CD4-positive, alpha-beta T cell (primary cell): Measurements from ENCODE around the gene BLZF1. TPM values are rescaled to one million over a fixed set of nuclear protein-coding genes. Genes with fewer than 3 reads are reported as not detected.

Experiments used
- ATAC-seq: fragments of 200-7000 bp; cut with Tn5 transposase; one replicate; pipeline ENCODE4 v1.10.0; 2022; ENCODE audit warnings: mild to moderate bottlenecking; ENCODE audit not compliant: poor library complexity
- CTCF ChIA-PET: fragments of 350-600 bp; sonication (Branson Sonifier 250); formaldehyde crosslinking; loops from one replicate; lab custom pipeline; 2021; ENCODE audit warnings: antibody characterized with exemption, inconsistent platforms; lab: Charles Lee
- POLR2A ChIA-PET: fragments of 350-600 bp; sonication (Branson Sonifier 250); formaldehyde crosslinking; loops from one replicate; lab custom pipeline; 2021; ENCODE audit warnings: antibody characterized with exemption, inconsistent platforms; lab: Charles Lee
- DNase-seq, 14 experiments: peaks; one replicate each; pipeline ENCODE4 v3.0.0-alpha.2; 2013 to 2020; ENCODE audit warnings: mixed read lengths in 2 of 14
- H3K27ac ChIP-seq, 2 donors: one replicate each; pipeline versions ENCODE4 v1.5.1 to v1.7.0; 2013; ENCODE audit warnings: low read length in 2 of 2, low read depth in 1 of 2, mild to moderate bottlenecking in 1 of 2
- H3K27me3 ChIP-seq, 2 experiments: 1 replicate in 1 of 2; 2 replicates in 1 of 2; pipeline versions ENCODE4 v1.6.1 to v1.7.0; 2013; ENCODE audit warnings: low read length in 2 of 2, control low read depth in 1 of 2, mild to moderate bottlenecking in 1 of 2, moderate library complexity in 1 of 2; ENCODE audit not compliant: insufficient read depth in 2 of 2, control insufficient read depth in 1 of 2
- H3K36me3 ChIP-seq: one replicate; pipeline ENCODE4 v1.6.1; 2013; ENCODE audit warnings: low read length, control low read depth; ENCODE audit not compliant: insufficient read depth
- H3K4me1 ChIP-seq: one replicate; pipeline ENCODE4 v1.6.1; 2013; ENCODE audit warnings: low read length, control low read depth; ENCODE audit not compliant: insufficient read depth
- H3K4me3 ChIP-seq: one replicate; pipeline ENCODE4 v1.5.1; 2013; ENCODE audit warnings: mild to moderate bottlenecking, low read length, moderate library complexity
- H3K9me3 ChIP-seq, 2 experiments: 1 replicate in 1 of 2; 2 replicates in 1 of 2; pipeline versions ENCODE4 v1.6.1 to v1.7.0; 2013; ENCODE audit warnings: low read length in 2 of 2, mild to moderate bottlenecking in 2 of 2, control low read depth in 1 of 2, moderate library complexity in 1 of 2; ENCODE audit not compliant: control insufficient read depth in 1 of 2, insufficient read depth in 1 of 2
- H3K27ac Mint-ChIP-seq: one replicate; pipeline ENCODE4 v1.8.0; 2020; ENCODE audit warnings: mixed read lengths
- H3K27me3 Mint-ChIP-seq: one replicate; pipeline ENCODE4 v1.8.0; 2021; ENCODE audit warnings: mixed read lengths
- H3K36me3 Mint-ChIP-seq: one replicate; pipeline ENCODE4 v1.8.0; 2021; ENCODE audit warnings: low read depth, mixed read lengths
- H3K4me1 Mint-ChIP-seq: one replicate; pipeline ENCODE4 v1.8.0; 2021; ENCODE audit warnings: low read depth, mixed read lengths
- H3K4me3 Mint-ChIP-seq: one replicate; pipeline ENCODE4 v1.8.0; 2020; ENCODE audit warnings: mild to moderate bottlenecking, mixed read lengths
- H3K9me3 Mint-ChIP-seq: one replicate; pipeline ENCODE4 v1.8.0; 2020; ENCODE audit warnings: mixed read lengths
- CTCF ChIP-seq: fragments of 200-600 bp; IDR thresholded peaks from one replicate; pipeline ENCODE4 v1.8.0; 2022; ENCODE audit warnings: antibody characterized with exemption, mild to moderate bottlenecking
- intact Hi-C, 2 experiments: fragments of 100-400 bp; cut with DNase I in 1 of 2; cut with micrococcal nuclease in 1 of 2; formaldehyde crosslinking; loops; one replicate each; pipeline versions ENCODE4 v1.15.1 to v1.9.0; 2023 to 2025; cut with DNase I, micrococcal nuclease
- total RNA-seq, 174 experiments: library from RNA in 2 of 174; stranded (reverse) in 2 of 174; gene quantifications; one replicate each; pipeline ENCODE4 v1.2.3 and lab custom pipeline; 2021 to 2026

BLZF1 gene
- total RNA-seq, 2 experiments from 2014 or later, result 10.0 to 10.6 TPM

- ChIA-PET CTCF (no interaction called here), POLR2A (no interaction called here)
- Mint-ChIP-seq H3K4me3 (no peak overlapping the region), H3K4me1 (no peaks in the 10 kb centered on the region), H3K9me3 (no peaks in the 10 kb centered on the region), H3K27me3 (no peaks in the 10 kb centered on the region), H3K36me3 (no peaks in the 10 kb centered on the region), H3K27ac (no peak overlapping the region)
- Histone ChIP-seq H3K4me3 (no peak overlapping the region), H3K36me3 (no peaks in the 10 kb centered on the region), H3K9me3 (peaks cover 0 to 3% of the 10 kb centered on the region in 2 experiments), H3K4me1 (no peaks in the 10 kb centered on the region), H3K27ac (no peak overlapping the region), H3K27me3 (no peaks in the 10 kb centered on the region)
- no peak for DNase-seq
- ATAC-seq, result no peak
- intact Hi-C loops, result loop anchor here (5.0 to 10.0 kb wide), 2 partner anchors 239 to 1261 kb away; partner anchors contain the start of gene ATP1B1 (in 1 of the 2)
- no peak for TF ChIP-seq CTCF
Measured at GRCh38 chr1:169346036-169346589, 21.9 kb upstream of the BLZF1 start.

GRCh38 chr1:169347688-169348382 is 20.2 kb upstream of the BLZF1 start:
- Mint-ChIP-seq H3K4me3 (no peak overlapping the region), H3K36me3 (no peaks in the 10 kb centered on the region), H3K4me1 (no peaks in the 10 kb centered on the region), H3K9me3 (peaks cover 2% of the 10 kb centered on the region), H3K27me3 (no peaks in the 10 kb centered on the region), H3K27ac (no peak overlapping the region)
- no peaks in the 10 kb centered on the region for H3K27me3 ChIP-seq
- no peak overlapping the region for H3K4me3 ChIP-seq
- ATAC-seq (no peak), DNase-seq (no peak)
- H3K36me3 ChIP-seq, result no peaks in the 10 kb centered on the region
- POLR2A ChIA-PET, result interaction anchor here (1.0 to 1.5 kb wide), 3 partner anchors 9 to 1006 kb away, joined by 3 to 10 read pairs (median 4); no protein-coding TSS in a partner anchor
- H3K4me1 ChIP-seq, result no peaks in the 10 kb centered on the region
- no peak for TF ChIP-seq CTCF
- H3K27ac ChIP-seq, result no peak overlapping the region
- intact Hi-C loops, result loop anchor here (1.0 to 10.0 kb wide), 8 partner anchors 241 to 1263 kb away; partner anchors contain the start of gene ATP1B1 (in 1 of the 2)
- no peaks in the 10 kb centered on the region for H3K9me3 ChIP-seq
- CTCF ChIA-PET, result interaction anchor here (0.6 to 3.0 kb wide), 14 partner anchors 12 to 1841 kb away, joined by 3 to 20 read pairs (median 3); partner anchors contain the start of genes BLZF1 and NME7

- Histone ChIP-seq H3K36me3 (no peaks in the 10 kb centered on the region), H3K27me3 (no peaks in the 10 kb centered on the region), H3K9me3 (no peaks in the 10 kb centered on the region), H3K27ac (no peak overlapping the region), H3K4me3 (no peak overlapping the region), H3K4me1 (no peaks in the 10 kb centered on the region)
- intact Hi-C loops, result loop anchor here (1.0 to 10.0 kb wide), 8 partner anchors 241 to 1264 kb away; partner anchors contain the start of gene ATP1B1 (in 1 of the 2)
- CTCF ChIA-PET, result interaction anchor here (0.6 to 3.0 kb wide), 15 partner anchors 12 to 1842 kb away, joined by 3 to 20 read pairs (median 3); partner anchors contain the start of genes BLZF1 and NME7
- POLR2A ChIA-PET, result interaction anchor here (1.0 to 1.5 kb wide), 3 partner anchors 9 to 1006 kb away, joined by 3 to 10 read pairs (median 4); no protein-coding TSS in a partner anchor
- H3K4me3 Mint-ChIP-seq, result no peak overlapping the region
- peak; percentile 92 for TF ChIP-seq CTCF
- ATAC-seq (peak; percentile 46), DNase-seq (peak in 4 of 14 experiments; percentile 38 to 79 (median 68))
- no peaks in the 10 kb centered on the region for H3K36me3 Mint-ChIP-seq
- H3K9me3 Mint-ChIP-seq, result peaks cover 2% of the 10 kb centered on the region
- H3K4me1 Mint-ChIP-seq, result no peaks in the 10 kb centered on the region
- no peak overlapping the region for H3K27ac Mint-ChIP-seq
- no peaks in the 10 kb centered on the region for H3K27me3 Mint-ChIP-seq
Measured at GRCh38 chr1:169348383-169349036, 19.5 kb upstream of the BLZF1 start.
